ENCODE results near the gene PAQR3.

DNA sequence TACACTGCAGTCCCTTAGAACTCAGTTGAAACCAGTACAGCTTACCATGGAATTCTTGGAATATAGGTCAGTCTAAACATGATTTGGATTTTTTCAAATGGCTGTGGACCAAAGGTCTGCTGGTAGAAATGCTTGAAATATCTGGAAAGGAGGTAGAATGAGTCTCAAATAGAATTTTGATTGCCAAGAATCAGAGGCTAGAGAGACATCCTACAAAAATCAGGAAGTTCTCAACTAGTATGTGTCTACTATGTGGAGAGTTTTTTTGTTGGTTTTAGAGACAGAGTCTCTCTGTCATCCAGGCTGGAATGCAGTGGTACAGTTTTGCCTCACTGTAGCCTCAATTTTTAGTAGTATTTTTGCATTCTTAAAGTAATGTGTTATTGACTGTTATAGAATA lies 53.6 kb downstream of the PAQR3 start:
- TF ChIP-seq, protein P1, sequence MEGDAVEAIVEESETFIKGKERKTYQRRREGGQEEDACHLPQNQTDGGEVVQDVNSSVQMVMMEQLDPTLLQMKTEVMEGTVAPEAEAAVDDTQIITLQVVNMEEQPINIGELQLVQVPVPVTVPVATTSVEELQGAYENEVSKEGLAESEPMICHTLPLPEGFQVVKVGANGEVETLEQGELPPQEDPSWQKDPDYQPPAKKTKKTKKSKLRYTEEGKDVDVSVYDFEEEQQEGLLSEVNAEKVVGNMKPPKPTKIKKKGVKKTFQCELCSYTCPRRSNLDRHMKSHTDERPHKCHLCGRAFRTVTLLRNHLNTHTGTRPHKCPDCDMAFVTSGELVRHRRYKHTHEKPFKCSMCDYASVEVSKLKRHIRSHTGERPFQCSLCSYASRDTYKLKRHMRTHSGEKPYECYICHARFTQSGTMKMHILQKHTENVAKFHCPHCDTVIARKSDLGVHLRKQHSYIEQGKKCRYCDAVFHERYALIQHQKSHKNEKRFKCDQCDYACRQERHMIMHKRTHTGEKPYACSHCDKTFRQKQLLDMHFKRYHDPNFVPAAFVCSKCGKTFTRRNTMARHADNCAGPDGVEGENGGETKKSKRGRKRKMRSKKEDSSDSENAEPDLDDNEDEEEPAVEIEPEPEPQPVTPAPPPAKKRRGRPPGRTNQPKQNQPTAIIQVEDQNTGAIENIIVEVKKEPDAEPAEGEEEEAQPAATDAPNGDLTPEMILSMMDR (IDR thresholded peaks at IDR 0.05; ENCODE audit: low read depth, low read length, poor library complexity, severe bottlenecking) = no peak
- TF ChIP-seq EZH2phosphoT487 (IDR thresholded peaks at IDR 0.05; ENCODE audit: borderline replicate concordance, low read length) = no peak
